ENCODE results near the gene WWTR1.

- TF ChIP-seq GATA2 (IDR thresholded peaks at IDR 0.05; ENCODE audit: low read depth, low read length), result no peak
- TF ChIP-seq GATA3 (IDR thresholded peaks at IDR 0.05; ENCODE audit: low read depth, low read length), result no peak
Observed at GRCh38 chr3:149686996-149687395, 29.2 kb upstream of the WWTR1 start.
